ENCODE data around the gene IRS2.

The IRS2 gene

DNA sequence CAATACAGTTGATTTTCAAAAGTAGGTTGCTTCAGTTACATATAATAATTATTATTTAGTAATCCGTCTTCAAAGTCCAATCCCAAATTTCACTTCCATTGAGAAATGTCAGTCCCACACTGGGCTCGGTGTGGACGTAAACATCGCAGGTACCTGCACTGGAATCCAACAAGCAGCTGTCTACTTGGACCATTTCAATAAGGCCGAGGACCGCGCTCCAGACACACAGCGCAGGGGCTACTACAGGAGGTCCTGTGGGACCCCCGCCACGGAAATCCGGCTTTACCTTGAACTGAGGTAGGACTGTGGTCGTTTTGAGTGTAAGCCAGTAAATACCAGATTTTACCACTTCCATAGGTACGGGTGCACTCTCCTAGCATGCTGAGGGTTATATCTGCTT lies 30.8 kb downstream of the IRS2 start:
- TF ChIP-seq, protein P1, sequence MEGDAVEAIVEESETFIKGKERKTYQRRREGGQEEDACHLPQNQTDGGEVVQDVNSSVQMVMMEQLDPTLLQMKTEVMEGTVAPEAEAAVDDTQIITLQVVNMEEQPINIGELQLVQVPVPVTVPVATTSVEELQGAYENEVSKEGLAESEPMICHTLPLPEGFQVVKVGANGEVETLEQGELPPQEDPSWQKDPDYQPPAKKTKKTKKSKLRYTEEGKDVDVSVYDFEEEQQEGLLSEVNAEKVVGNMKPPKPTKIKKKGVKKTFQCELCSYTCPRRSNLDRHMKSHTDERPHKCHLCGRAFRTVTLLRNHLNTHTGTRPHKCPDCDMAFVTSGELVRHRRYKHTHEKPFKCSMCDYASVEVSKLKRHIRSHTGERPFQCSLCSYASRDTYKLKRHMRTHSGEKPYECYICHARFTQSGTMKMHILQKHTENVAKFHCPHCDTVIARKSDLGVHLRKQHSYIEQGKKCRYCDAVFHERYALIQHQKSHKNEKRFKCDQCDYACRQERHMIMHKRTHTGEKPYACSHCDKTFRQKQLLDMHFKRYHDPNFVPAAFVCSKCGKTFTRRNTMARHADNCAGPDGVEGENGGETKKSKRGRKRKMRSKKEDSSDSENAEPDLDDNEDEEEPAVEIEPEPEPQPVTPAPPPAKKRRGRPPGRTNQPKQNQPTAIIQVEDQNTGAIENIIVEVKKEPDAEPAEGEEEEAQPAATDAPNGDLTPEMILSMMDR (IDR thresholded peaks at IDR 0.05; ENCODE audit: low read depth, low read length) = no peak
- H3K4me3 ChIP-seq (ENCODE audit: low read depth, low read length) = no peak overlapping the region

DNA sequence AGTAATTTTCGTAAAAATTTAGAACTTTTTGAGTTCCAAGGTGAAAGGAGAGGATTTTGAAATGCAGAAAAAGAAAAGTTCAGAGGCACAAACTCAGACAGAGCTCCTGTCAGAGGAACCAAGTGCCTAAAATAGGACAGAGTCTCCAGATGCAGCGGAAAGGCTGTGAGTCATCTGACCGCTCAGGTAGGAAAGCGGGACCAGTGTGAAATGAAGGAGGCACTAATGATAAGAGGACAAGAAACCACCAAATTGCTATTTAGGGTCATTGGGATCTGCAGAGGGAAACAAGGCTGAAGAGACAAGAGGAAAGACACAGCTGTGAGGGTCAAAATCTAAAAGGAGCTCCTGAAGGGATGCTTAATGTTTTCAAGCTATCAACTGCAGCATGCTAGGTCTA lies 34.9 kb downstream of the IRS2 start:
- TF ChIP-seq, protein P1 (IDR thresholded peaks at IDR 0.05; ENCODE audit: low read depth, low read length) = no peak
- no peak overlapping the region for H3K4me3 ChIP-seq (ENCODE audit: low read depth, low read length)

DNA sequence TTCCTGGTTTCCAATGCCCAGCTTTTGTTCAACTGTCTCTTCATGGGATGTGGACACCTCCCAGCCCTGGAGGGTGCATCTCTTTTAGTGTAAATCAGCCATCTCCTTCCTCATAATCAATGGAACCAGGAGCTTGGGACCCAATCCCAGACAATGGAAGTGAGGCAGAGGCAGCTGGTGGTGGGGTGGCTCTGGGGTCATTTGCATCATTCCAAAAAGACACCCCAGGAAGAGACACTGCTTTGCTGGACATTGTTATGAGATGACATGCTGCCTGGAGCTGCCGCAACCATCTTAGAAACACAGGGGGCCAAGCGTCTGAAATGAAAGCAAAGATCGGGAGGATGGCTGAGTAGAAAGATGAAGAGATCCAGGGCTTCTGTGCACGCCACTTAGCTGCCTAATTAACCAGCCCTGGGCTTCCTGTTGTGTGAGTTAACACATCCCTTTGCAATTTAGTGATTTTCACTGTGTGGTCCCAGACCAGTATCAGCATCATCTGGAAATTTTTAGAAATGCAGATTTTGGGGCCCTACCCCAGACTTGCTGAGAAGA lies 36.1 kb downstream of the IRS2 start:
- TF ChIP-seq, protein P1 (IDR thresholded peaks at IDR 0.05; ENCODE audit: low read depth, low read length) = no peak
- H3K4me3 ChIP-seq (ENCODE audit: low read depth, low read length) = no peak overlapping the region

DNA sequence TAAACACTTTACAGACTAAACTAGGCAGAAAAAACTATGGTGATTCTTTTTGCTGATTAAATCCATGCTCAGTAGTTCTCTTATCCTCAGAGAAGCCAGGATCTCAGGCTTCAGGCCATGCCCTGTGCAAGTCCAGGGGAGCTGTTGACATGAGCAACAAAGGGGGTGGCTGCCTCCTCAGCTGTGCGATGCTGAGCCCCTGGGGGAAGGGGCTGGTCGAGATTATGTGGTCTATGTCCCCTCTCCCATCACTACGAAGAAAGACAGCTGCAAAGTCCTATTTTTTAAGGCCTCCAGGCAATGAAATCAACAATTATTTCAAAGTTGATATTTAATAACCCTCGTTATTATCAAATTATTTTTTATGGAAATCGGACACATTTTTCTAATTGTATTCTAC lies 37.0 kb downstream of the IRS2 start:
- TF ChIP-seq, protein P1 (IDR thresholded peaks at IDR 0.05; ENCODE audit: low read depth, low read length) = no peak
- H3K4me3 ChIP-seq (ENCODE audit: low read depth, low read length) = no peak overlapping the region

DNA sequence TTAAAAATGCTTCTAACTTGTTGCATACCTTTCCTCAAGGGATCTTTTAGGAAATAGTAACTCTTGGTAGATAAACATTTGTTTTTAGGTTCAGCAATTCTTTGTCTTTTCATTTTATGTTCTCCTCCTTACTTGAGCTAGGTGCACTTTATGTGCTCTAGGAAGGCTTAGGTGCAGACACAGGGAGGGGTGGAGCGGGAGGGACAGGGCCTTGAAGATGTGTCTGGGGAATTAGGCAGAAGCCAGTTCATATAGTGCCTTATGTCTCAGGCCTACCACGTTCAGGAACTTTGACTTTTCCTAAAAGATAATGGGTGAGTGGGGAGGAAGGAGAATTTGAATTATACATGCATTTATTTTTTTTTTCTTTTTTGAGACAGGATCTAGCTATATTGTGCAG lies 37.7 kb downstream of the IRS2 start:
- TF ChIP-seq, protein P1 (IDR thresholded peaks at IDR 0.05; ENCODE audit: low read depth, low read length) = no peak
- H3K4me3 ChIP-seq (ENCODE audit: low read depth, low read length) = no peak overlapping the region

DNA sequence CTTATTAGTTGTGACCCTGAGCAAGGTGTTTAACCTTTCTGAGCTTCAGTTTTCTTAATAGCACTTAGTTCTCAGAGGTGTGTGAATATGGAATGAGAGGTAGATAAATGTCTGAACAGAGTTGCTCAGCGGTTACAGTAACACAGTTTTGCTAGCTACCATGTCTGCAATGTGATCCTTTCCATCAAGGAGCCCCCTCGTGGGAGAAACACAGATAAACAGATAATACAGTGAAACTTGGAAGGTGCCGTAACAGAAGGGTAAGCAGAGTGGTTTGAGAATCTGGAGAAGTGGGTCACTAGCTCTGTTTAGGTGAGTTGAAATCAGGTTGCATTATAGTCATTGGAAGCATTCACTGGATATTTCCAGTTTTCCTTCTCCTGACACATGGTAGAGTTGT lies 38.9 kb downstream of the IRS2 start:
- TF ChIP-seq, protein P1 (IDR thresholded peaks at IDR 0.05; ENCODE audit: low read depth, low read length) = no peak
- H3K4me3 ChIP-seq (ENCODE audit: low read depth, low read length) = no peak overlapping the region

DNA sequence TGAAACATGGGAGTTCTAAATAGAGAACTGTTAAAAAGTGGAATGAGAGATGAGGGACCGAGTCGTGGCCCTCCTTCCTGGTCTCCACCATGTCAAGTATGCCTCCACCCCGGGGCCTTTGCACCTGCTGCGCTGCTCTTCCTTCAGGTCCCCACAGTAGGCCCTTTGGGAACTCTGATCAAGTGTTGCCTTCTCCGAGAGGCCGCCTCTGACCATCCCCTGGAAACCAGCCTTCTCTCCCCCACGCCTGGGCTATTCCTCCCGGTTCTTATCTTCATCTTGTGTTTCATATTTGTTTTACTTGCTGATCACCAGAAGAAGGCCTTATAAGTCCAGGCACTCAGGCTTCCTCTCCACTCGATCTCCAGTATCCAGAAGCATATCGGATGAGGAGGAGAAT lies 40.0 kb downstream of the IRS2 start:
- TF ChIP-seq, protein P1 (IDR thresholded peaks at IDR 0.05; ENCODE audit: low read depth, low read length) = no peak
- H3K4me3 ChIP-seq (ENCODE audit: low read depth, low read length) = no peak overlapping the region
